Glutamatergic neuron (in vitro differentiated cells): ENCODE results near the gene RHEX. TPM values are rescaled to one million over a fixed set of nuclear protein-coding genes. Genes with fewer than 3 reads are reported as not detected.

Experiments
- DNase-seq: peaks from one replicate; pipeline ENCODE4 v3.0.0; 2022
- H3K27ac Mint-ChIP-seq: one replicate; pipeline ENCODE4 v1.8.0; 2020; ENCODE audit warnings: mild to moderate bottlenecking, mixed read lengths, inconsistent platforms; ENCODE audit not compliant: unreplicated experiment
- H3K27me3 Mint-ChIP-seq: one replicate; pipeline ENCODE4 v1.8.0; 2020; ENCODE audit warnings: mild to moderate bottlenecking, moderate library complexity, mixed read lengths, inconsistent platforms; ENCODE audit not compliant: unreplicated experiment
- H3K36me3 Mint-ChIP-seq: one replicate; pipeline ENCODE4 v1.8.0; 2020; ENCODE audit warnings: mild to moderate bottlenecking, mixed read lengths, inconsistent platforms; ENCODE audit not compliant: unreplicated experiment
- H3K4me1 Mint-ChIP-seq: one replicate; pipeline ENCODE4 v1.8.0; 2020; ENCODE audit warnings: mild to moderate bottlenecking, low read depth, mixed read lengths, inconsistent platforms; ENCODE audit not compliant: unreplicated experiment
- H3K4me3 Mint-ChIP-seq: one replicate; pipeline ENCODE4 v1.8.0; 2020; ENCODE audit warnings: mild to moderate bottlenecking, mixed read lengths, inconsistent platforms; ENCODE audit not compliant: unreplicated experiment
- H3K9me3 Mint-ChIP-seq: one replicate; pipeline ENCODE4 v1.8.0; 2020; ENCODE audit warnings: mild to moderate bottlenecking, moderate library complexity, mixed read lengths, inconsistent platforms; ENCODE audit not compliant: unreplicated experiment
- total RNA-seq: library from RNA; stranded (reverse); fragmentation: NEBNext Ultra II Directional; extraction: Animal tissue kit (Norgen Biotek cat#: 25700); gene quantifications from one replicate; pipeline ENCODE4 v1.2.1, GENCODE V29; 2021; ENCODE audit not compliant: unreplicated experiment
- TF ChIP-seq, protein P1 (sequence below): fragments of 200-600 bp; sonication (generic); IDR thresholded peaks from one replicate; pipeline ENCODE4 v1.5.0; 2021; ENCODE audit not compliant: partially characterized antibody, unreplicated experiment

Gene RHEX
- total RNA-seq, 1 donor from 2014 or later, result not detected

DNA sequence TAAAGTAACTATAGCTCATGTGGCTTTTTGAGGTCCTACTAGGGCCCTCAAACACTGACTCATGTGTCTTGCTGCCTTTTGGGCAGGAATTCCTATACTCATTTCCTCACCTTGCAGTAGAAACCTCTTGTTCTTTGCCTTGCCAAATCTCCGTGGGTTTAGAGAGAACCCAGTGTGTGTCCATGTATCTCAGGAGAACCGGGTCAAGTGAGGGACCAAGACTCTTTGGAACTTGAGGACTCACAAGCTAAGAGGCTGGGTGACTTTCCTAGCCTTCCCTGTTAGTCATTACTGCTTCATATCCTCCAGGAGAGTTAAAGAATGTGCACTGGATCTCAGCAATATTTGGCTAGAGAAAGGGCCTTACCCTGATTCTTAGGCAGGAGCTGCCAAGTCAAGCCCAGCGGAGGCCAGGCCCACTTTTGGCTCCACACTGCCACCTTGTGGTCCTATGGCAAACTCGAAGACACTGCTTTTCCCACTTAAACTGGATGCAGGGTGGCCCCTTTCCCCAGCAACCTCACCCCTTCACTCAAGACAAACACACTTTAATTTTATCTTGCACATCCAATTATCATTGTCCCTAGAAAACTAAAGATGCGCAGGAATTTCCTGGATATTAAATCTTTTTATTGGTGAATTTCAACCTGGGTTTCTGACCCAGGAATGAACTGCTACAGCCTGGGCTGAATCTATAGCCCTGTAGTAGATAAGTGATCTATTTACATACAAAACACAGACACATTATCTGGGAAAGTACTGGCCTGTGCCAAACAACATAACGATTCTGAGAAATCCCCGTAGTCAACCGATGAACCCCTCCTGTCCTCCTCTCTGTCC lies 53.6 kb downstream of the RHEX start:
- Mint-ChIP-seq H3K27ac (no peak overlapping the region), H3K36me3 (peaks cover 3% of the 10 kb centered on the region), H3K4me3 (no peak overlapping the region), H3K9me3 (peaks cover 1% of the 10 kb centered on the region), H3K4me1 (peaks cover 2% of the 10 kb centered on the region), H3K27me3 (peaks cover 7% of the 10 kb centered on the region)
- TF ChIP-seq, protein P1, sequence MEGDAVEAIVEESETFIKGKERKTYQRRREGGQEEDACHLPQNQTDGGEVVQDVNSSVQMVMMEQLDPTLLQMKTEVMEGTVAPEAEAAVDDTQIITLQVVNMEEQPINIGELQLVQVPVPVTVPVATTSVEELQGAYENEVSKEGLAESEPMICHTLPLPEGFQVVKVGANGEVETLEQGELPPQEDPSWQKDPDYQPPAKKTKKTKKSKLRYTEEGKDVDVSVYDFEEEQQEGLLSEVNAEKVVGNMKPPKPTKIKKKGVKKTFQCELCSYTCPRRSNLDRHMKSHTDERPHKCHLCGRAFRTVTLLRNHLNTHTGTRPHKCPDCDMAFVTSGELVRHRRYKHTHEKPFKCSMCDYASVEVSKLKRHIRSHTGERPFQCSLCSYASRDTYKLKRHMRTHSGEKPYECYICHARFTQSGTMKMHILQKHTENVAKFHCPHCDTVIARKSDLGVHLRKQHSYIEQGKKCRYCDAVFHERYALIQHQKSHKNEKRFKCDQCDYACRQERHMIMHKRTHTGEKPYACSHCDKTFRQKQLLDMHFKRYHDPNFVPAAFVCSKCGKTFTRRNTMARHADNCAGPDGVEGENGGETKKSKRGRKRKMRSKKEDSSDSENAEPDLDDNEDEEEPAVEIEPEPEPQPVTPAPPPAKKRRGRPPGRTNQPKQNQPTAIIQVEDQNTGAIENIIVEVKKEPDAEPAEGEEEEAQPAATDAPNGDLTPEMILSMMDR, result peak; percentile 85
- peak; percentile 86 for DNase-seq

DNA sequence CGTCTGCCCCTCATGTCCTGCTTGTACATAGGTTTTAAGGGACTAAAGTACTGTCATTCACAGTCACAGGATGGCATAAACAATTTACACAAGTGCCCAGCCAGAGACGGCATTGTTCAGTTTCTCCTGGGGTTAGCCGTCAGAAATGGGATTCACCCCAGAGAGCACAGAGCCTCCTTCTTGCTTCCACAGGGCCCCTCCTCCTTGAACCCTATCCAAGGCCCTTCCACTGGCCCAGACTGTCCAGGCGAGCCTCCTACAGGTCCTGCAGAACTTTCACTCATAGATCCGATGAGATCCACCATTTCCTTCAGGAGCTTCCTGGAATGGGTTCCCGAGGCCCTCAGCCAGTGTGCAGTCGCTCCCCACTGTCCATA lies 54.2 kb downstream of the RHEX start:
- Mint-ChIP-seq H3K36me3 (peaks cover 5% of the 10 kb centered on the region), H3K9me3 (peaks cover 3% of the 10 kb centered on the region), H3K27me3 (peaks cover 7% of the 10 kb centered on the region), H3K4me3 (no peak overlapping the region), H3K4me1 (peaks cover 2% of the 10 kb centered on the region), H3K27ac (no peak overlapping the region)
- TF ChIP-seq, protein P1, result no peak
- DNase-seq, result no peak

GRCh38 chr1:206108635-206109034 lies 55.7 kb downstream of the RHEX start:
- peaks cover 2% of the 10 kb centered on the region for H3K4me1 Mint-ChIP-seq
- no peak overlapping the region for H3K4me3 Mint-ChIP-seq
- DNase-seq, result no peak
- peaks cover 14% of the 10 kb centered on the region for H3K27me3 Mint-ChIP-seq
- peaks cover 5% of the 10 kb centered on the region for H3K36me3 Mint-ChIP-seq
- H3K9me3 Mint-ChIP-seq, result peaks cover 3% of the 10 kb centered on the region
- TF ChIP-seq, protein P1, result no peak
- no peak overlapping the region for H3K27ac Mint-ChIP-seq

- Mint-ChIP-seq H3K4me1 (peaks cover 2% of the 10 kb centered on the region), H3K27me3 (peaks cover 14% of the 10 kb centered on the region), H3K9me3 (peaks cover 3% of the 10 kb centered on the region), H3K27ac (no peak overlapping the region), H3K36me3 (peaks cover 5% of the 10 kb centered on the region), H3K4me3 (no peak overlapping the region)
- DNase-seq, result no peak
- TF ChIP-seq, protein P1, result no peak
Measured at GRCh38 chr1:206109718-206110117, 56.7 kb downstream of the RHEX start.

DNA sequence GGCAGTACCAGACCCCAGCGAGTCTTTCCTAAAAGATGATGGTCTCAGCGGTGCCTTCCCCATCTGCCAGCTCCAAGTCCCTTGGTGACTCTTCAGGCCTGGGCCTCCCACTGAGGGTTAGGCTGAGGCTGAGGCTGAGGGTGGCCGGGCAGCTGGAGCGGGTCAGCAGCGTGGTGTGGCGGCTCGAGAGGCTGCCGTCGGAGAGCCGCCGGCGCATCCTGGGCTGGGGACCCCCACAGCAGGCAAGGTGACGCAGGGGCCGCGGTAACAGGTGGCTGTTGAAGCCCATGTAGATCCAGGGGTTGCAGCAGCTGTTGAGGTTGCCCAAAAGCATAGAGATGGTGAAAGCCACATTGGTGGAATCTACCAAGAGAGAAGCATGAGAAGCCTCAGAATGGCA lies 57.2 kb downstream of the RHEX start:
- no peak overlapping the region for H3K4me3 Mint-ChIP-seq
- H3K27me3 Mint-ChIP-seq, result peaks cover 14% of the 10 kb centered on the region
- peaks cover 2% of the 10 kb centered on the region for H3K4me1 Mint-ChIP-seq
- H3K9me3 Mint-ChIP-seq, result peaks cover 3% of the 10 kb centered on the region
- no peak overlapping the region for H3K27ac Mint-ChIP-seq
- no peak for DNase-seq
- TF ChIP-seq, protein P1, result no peak
- peaks cover 5% of the 10 kb centered on the region for H3K36me3 Mint-ChIP-seq
